ENCODE results near the gene PQBP1.

Gene PQBP1

GRCh38 chrX:48902135-48902534 lies 4.4 kb downstream of the PQBP1 start:
- no peak for DNase-seq

- DNase-seq, result no peak
These were observed 5.0 kb downstream of the PQBP1 start for GRCh38 chrX:48902776-48903175.

GRCh38 chrX:48903290-48903689 lies 5.6 kb downstream of the PQBP1 start:
- DNase-seq, result no peak

- no peak for DNase-seq
These were observed 6.5 kb downstream of the PQBP1 start for GRCh38 chrX:48904180-48904579.

GRCh38 chrX:48904626-48905025 lies 6.9 kb downstream of the PQBP1 start:
- no peak for DNase-seq

- no peak for DNase-seq
These were observed 7.5 kb downstream of the PQBP1 start for GRCh38 chrX:48905090-48905790.

GRCh38 chrX:48908600-48908999 lies 10.9 kb downstream of the PQBP1 start:
- DNase-seq, result no peak

GRCh38 chrX:48909703-48910294 lies 12.1 kb downstream of the PQBP1 start:
- DNase-seq, result no peak

GRCh38 chrX:48910926-48911411 lies 13.2 kb downstream of the PQBP1 start:
- DNase-seq, result no peak

GRCh38 chrX:48911412-48912182 lies 13.9 kb downstream of the PQBP1 start, which contains the start of gene SLC35A2:
SLC35A2 (minus strand) TSS chrX:48911646; CDS start chrX:48911636, 10 bp downstream.
- peak; percentile 67 to 76 (median 74) for DNase-seq

- DNase-seq, result no peak
These were observed 16.1 kb downstream of the PQBP1 start for GRCh38 chrX:48913605-48914366.

- no peak for DNase-seq
These were observed 17.1 kb downstream of the PQBP1 start for GRCh38 chrX:48914593-48915493.

- peak; percentile 55 to 73 (median 70) for DNase-seq
These were observed 19.6 kb downstream of the PQBP1 start for GRCh38 chrX:48917139-48918001.

GRCh38 chrX:48918301-48918642 lies 20.5 kb downstream of the PQBP1 start:
- DNase-seq, result no peak

- DNase-seq, result peak; percentile 77 to 87 (median 82)
These were observed 21.1 kb downstream of the PQBP1 start, which contains the start of gene PIM2 for GRCh38 chrX:48918643-48919340. PIM2 (minus strand) TSS chrX:48919024; CDS start chrX:48918834, 190 bp downstream.

- DNase-seq, result peak in 3 of 4 experiments; percentile 25 to 45 (median 40)
These were observed 21.7 kb downstream of the PQBP1 start for GRCh38 chrX:48919360-48919841.

- peak in 1 of 4 experiments; percentile 17 for DNase-seq
These were observed 22.4 kb downstream of the PQBP1 start for GRCh38 chrX:48919947-48920717.

GRCh38 chrX:48920718-48921104 lies 23.0 kb downstream of the PQBP1 start:
- no peak for DNase-seq

- no peak for DNase-seq
These were observed 26.0 kb downstream of the PQBP1 start for GRCh38 chrX:48923771-48924170.
